ENCODE data around the gene JAZF1. TPM values are rescaled to one million over a fixed set of nuclear protein-coding genes. Genes with fewer than 3 reads are reported as not detected.

JAZF1 gene
- total RNA-seq, 2 donors from 2014 or later, result 4.0 to 4.9 TPM

- 26 to 41% methylated on average over 8 of the region's 8 CpGs for WGBS, 2 donors
- intact Hi-C loops (cut with DNase I), result no loop called here
- no peaks in the 10 kb centered on the region for H3K9me3 ChIP-seq
- DNase-seq (no peak), ATAC-seq (peak; percentile 55)
- H3K36me3 ChIP-seq (replicated peaks in 1 of 2; ENCODE audit: insufficient read depth in 1 of 2, low read depth in 2 of 2), result no peaks in the 10 kb centered on the region
- TF ChIP-seq POLR2A (IDR thresholded peaks at IDR 0.05) (no peak), CTCF (IDR thresholded peaks at IDR 0.05) (no peak)
- H3K4me1 ChIP-seq, result peaks cover 23% of the 10 kb centered on the region
- H3K27ac ChIP-seq, result peak overlapping the region in 2 of 4 donors; percentile 15 to 54
- H3K27me3 ChIP-seq, result no peaks in the 10 kb centered on the region
- H3K4me3 ChIP-seq, result no peak overlapping the region
Measured at GRCh38 chr7:28149291-28150101, 31.1 kb downstream of the JAZF1 start.

GRCh38 chr7:28145931-28146330, 34.7 kb downstream of the JAZF1 start:
- TF ChIP-seq POLR2A (IDR thresholded peaks at IDR 0.05), result no peak
- no peak for TF ChIP-seq CTCF (IDR thresholded peaks at IDR 0.05)
- no peak for ATAC-seq
- Histone ChIP-seq H3K27ac (no peak overlapping the region), H3K4me3 (no peak overlapping the region), H3K9me3 (no peaks in the 10 kb centered on the region), H3K4me1 (peaks cover 26% of the 10 kb centered on the region), H3K27me3 (no peaks in the 10 kb centered on the region), H3K36me3 (replicated peaks in 1 of 2; ENCODE audit: insufficient read depth in 1 of 2, low read depth in 2 of 2) (no peaks in the 10 kb centered on the region)
- DNase-seq, result peak in 1 of 4 donors; percentile 35
- intact Hi-C loops (cut with DNase I), result no loop called here
- 93 to 95% methylated on average over 2 of the region's 2 CpGs for WGBS, 2 donors

GRCh38 chr7:28145090-28145626, 35.4 kb downstream of the JAZF1 start:
- TF ChIP-seq POLR2A (IDR thresholded peaks at IDR 0.05) (no peak), CTCF (IDR thresholded peaks at IDR 0.05) (no peak)
- no peak overlapping the region for H3K4me3 ChIP-seq
- no peak for ATAC-seq
- no peaks in the 10 kb centered on the region for H3K9me3 ChIP-seq
- H3K27me3 ChIP-seq, result no peaks in the 10 kb centered on the region
- H3K27ac ChIP-seq, result no peak overlapping the region
- WGBS, 2 donors, result 76 to 78% methylated on average over 3 of the region's 3 CpGs
- DNase-seq, result no peak
- H3K36me3 ChIP-seq (replicated peaks in 1 of 2; ENCODE audit: insufficient read depth in 1 of 2, low read depth in 2 of 2), result no peaks in the 10 kb centered on the region
- peaks cover 22% of the 10 kb centered on the region for H3K4me1 ChIP-seq
- intact Hi-C loops (cut with DNase I), result no loop called here

- no peak for TF ChIP-seq POLR2A (IDR thresholded peaks at IDR 0.05)
- TF ChIP-seq CTCF (IDR thresholded peaks at IDR 0.05), result no peak
- Histone ChIP-seq H3K27me3 (no peaks in the 10 kb centered on the region), H3K4me1 (peaks cover 13% of the 10 kb centered on the region), H3K4me3 (no peak overlapping the region), H3K36me3 (replicated peaks in 1 of 2; ENCODE audit: insufficient read depth in 1 of 2, low read depth in 2 of 2) (no peaks in the 10 kb centered on the region), H3K27ac (peak overlapping the region in 1 of 4 donors; percentile 15), H3K9me3 (no peaks in the 10 kb centered on the region)
- WGBS, 2 donors, result 57 to 67% methylated on average over 3 of the region's 3 CpGs
- DNase-seq (no peak), ATAC-seq (no peak)
- intact Hi-C loops (cut with DNase I), result no loop called here
Measured at GRCh38 chr7:28144266-28144665, 36.3 kb downstream of the JAZF1 start.
